HEK293T (cell line): ENCODE measurements around the gene PXN.

ENCODE experiments used
- CTCF ChIA-PET: fragments of 350-600 bp; formaldehyde crosslinking; extraction: SDS; loops from one replicate; lab custom pipeline; 2021; ENCODE audit warnings: antibody characterized with exemption, inconsistent platforms; lab: Yijun Ruan, JAX
- POLR2A ChIA-PET: fragments of 350-600 bp; formaldehyde crosslinking; extraction: SDS; loops from one replicate; lab custom pipeline; 2020; ENCODE audit warnings: antibody characterized with exemption, inconsistent platforms; lab: Yijun Ruan, JAX
- DNase-seq: peaks from one replicate; pipeline ENCODE4 v3.0.0; 2012; ENCODE audit warnings: mixed read lengths; ENCODE audit errors: extremely low spot score
- ARNT ChIP-seq: fragments of 450-650 bp; IDR thresholded peaks from 2 replicates; pipeline ENCODE4 v1.6.1; 2017; ENCODE audit warnings: mild to moderate bottlenecking
- BHLHE40 ChIP-seq: fragments of 450-650 bp; IDR thresholded peaks from 2 replicates; pipeline ENCODE4 v1.6.1; 2016; ENCODE audit warnings: mild to moderate bottlenecking, moderate library complexity, borderline replicate concordance
- CTBP1 ChIP-seq: fragments of 450-650 bp; IDR thresholded peaks from 2 replicates; pipeline ENCODE4 v1.6.1; 2016; ENCODE audit warnings: borderline replicate concordance
- ELF4 ChIP-seq: fragments of 450-650 bp; IDR thresholded peaks from 2 replicates; pipeline ENCODE4 v1.6.1; 2017; ENCODE audit warnings: antibody characterized with exemption
- FOXA1 ChIP-seq: fragments of 450-650 bp; IDR thresholded peaks from 2 replicates; pipeline ENCODE4 v1.6.1; 2016; ENCODE audit warnings: mild to moderate bottlenecking
- FOXK2 ChIP-seq: fragments of 450-650 bp; IDR thresholded peaks from 2 replicates; pipeline ENCODE4 v1.6.1; 2016; ENCODE audit warnings: mild to moderate bottlenecking
- FOXM1 ChIP-seq: fragments of 450-650 bp; IDR thresholded peaks from 2 replicates; pipeline ENCODE4 v1.6.1; 2017; ENCODE audit warnings: mild to moderate bottlenecking, borderline replicate concordance
- HDGF ChIP-seq: fragments of 450-650 bp; IDR thresholded peaks from 2 replicates; pipeline ENCODE4 v1.6.1; 2017; ENCODE audit warnings: antibody characterized with exemption, borderline replicate concordance
- L3MBTL2 ChIP-seq: fragments of 450-650 bp; conservative IDR thresholded peaks from 2 replicates; pipeline ENCODE4 v1.6.1; 2016; ENCODE audit warnings: mild to moderate bottlenecking
- LEF1 ChIP-seq: fragments of 450-650 bp; IDR thresholded peaks from 2 replicates; pipeline ENCODE4 v1.6.1; 2017; ENCODE audit warnings: mild to moderate bottlenecking, borderline replicate concordance
- NFRKB ChIP-seq: fragments of 450-650 bp; IDR thresholded peaks from 2 replicates; pipeline ENCODE4 v1.6.1; 2016; ENCODE audit warnings: mild to moderate bottlenecking, moderate library complexity
- SP1 ChIP-seq: fragments of 450-650 bp; IDR thresholded peaks from 2 replicates; pipeline ENCODE4 v1.6.1; 2017
- SUZ12 ChIP-seq: fragments of 450-650 bp; IDR thresholded peaks from 2 replicates; pipeline ENCODE4 v1.6.1; 2016; ENCODE audit warnings: mild to moderate bottlenecking
- TARDBP ChIP-seq: fragments of 450-650 bp; IDR thresholded peaks from 2 replicates; pipeline ENCODE4 v1.6.1; 2016
- ZNF384 ChIP-seq: fragments of 450-650 bp; IDR thresholded peaks from 2 replicates; pipeline ENCODE4 v1.6.1; 2016
- TF ChIP-seq, protein P1 (sequence below): fragments of 450-650 bp; IDR thresholded peaks from 2 replicates; pipeline ENCODE4 v1.6.1; 2016

Gene PXN

DNA sequence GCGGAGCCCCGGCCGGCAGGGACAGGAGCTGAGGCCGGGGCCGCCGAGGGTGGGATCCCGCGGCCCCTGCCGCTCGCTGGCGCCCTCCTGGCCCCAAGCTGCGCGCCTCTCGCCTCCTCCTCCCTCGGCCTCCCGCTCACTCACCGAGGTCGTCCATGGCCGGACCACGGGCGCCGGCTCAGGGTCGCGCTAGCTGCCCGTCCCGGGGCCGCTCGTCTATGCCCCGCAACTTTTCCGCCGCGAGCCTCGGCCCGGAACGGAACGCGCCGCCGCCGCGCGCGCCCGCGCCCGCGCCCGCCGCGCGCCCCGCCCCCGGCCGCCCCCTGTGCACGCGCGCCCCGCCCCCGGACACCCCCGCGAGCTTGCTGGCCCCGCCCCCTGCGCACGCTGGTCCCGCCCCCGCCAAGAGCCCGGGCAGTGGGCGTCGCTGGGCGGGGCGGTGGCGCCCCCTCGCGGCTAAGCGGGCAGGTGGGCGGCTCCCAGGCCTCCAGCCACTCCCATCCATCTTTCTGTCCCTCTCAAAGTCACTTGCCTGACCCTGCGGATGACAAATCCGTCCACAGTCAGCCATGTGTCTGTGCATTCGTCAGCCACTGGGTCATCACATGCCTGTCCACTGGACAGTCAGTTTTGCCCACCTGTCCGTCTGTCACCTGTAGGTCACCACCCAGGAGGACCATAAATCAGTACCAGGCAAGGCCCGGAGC is at the start of gene PXN:
TSS of gene PXN (minus strand) at position 258 of the 707 bp plus-strand sequence. CDS start at position 157, 101 bp downstream.
- DNase-seq: peak; percentile 97
- CTCF ChIA-PET: interaction anchor here (0.7 to 12.9 kb wide), 10 partner anchors 10 to 64 kb away, joined by 3 to 222 read pairs (median 5); partner anchors contain the start of genes RNU4-2 and RPLP0
- POLR2A ChIA-PET: interaction anchor here (1.1 to 9.4 kb wide), 9 partner anchors 11 to 64 kb away, joined by 3 to 139 read pairs (median 9); partner anchors contain the start of genes RNU4-1, RNU4-2, RPLP0 and SIRT4
- no peak for TF ChIP-seq ZNF384
- no peak for TF ChIP-seq LEF1
- TF ChIP-seq, protein P1, sequence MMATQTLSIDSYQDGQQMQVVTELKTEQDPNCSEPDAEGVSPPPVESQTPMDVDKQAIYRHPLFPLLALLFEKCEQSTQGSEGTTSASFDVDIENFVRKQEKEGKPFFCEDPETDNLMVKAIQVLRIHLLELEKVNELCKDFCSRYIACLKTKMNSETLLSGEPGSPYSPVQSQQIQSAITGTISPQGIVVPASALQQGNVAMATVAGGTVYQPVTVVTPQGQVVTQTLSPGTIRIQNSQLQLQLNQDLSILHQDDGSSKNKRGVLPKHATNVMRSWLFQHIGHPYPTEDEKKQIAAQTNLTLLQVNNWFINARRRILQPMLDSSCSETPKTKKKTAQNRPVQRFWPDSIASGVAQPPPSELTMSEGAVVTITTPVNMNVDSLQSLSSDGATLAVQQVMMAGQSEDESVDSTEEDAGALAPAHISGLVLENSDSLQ: peak; percentile 91
- no peak for TF ChIP-seq FOXK2
- no peak for TF ChIP-seq NFRKB
- no peak for TF ChIP-seq ELF4
- no peak for TF ChIP-seq FOXA1
- TF ChIP-seq HDGF: no peak
- peak; percentile 37; the same call in 1 of the 2 replicates for TF ChIP-seq SP1

DNA sequence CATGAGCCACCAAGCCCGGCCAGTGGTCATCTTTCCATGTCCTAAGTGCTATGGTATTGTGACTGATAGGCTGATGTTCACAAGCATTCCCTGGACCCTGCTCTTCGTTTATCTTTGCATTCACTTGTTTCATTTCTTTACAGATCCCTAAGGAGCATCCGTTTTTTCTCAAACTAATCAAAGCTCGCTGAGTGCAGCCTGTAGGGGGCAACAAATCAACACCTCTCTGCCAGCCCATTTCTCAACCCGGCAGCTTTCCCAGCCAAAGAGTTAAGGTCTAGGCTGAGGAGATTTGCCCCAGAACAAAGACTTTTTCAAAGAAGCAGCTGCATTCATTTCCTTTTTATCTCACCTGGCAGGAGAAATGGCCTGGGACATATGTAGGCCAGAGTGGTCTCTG is 48.7 kb upstream of the PXN start:
- peak; percentile 24 for DNase-seq
- TF ChIP-seq NFRKB (no peak), FOXM1 (no peak), SP1 (no peak), FOXA1 (no peak)
- ChIA-PET POLR2A (interaction anchor here (5.9 kb wide), 1 partner anchor 23 kb away, joined by 48 read pairs; the partner anchor contains the start of genes RNU4-1 and RNU4-2), CTCF (interaction anchor here (1.0 to 1.2 kb wide), 2 partner anchors 9 to 12 kb away, joined by 4 read pairs; partner anchors contain the start of gene SIRT4)

DNA sequence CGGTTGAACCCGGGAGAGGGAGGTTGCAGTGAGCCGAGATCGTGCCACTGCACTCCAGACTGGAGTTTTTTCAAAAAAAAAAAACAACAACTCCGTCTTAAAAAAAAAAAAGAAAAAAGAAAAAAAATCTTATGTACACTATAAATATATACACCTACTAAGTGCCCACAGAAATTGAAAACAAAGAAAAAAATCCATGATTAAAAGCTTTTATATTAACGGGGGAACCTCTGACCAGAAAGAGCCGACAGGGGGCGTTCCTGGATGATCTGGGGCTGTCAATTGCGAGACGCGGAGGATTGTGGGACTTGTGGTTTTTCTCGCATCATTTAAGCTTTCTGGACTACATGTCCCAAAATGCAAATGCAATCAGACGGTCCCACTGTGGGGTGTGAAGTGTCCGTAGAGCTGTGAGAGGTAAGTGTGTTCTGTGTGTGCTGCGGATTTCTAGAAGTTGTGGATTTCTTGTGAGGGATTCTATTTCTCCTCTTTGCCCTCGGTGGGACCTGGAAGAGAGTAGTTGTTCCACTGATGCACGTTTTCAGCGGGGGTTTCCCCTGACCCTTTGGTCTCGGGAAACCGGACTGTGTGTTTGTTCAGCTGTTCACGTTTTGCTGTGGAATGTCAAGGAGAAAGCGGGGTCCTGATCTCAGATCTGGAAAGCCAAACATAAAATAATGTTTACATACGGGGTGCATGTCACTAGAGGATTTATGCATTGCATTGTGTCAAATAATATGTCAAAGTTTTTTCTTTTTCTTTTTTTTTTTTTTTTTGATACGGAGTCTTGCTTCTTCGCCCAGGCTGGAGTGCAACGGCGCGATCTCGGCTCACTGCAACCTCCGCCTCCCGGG is 36.7 kb upstream of the PXN start, which contains the start of gene SIRT4:
TSS of gene SIRT4 (plus strand) at position 360 of the 854 bp plus-strand sequence. CDS start 1,241 bp downstream, outside the sequence.
- TF ChIP-seq HDGF (no peak), L3MBTL2 (peak; percentile 90), ELF4 (peak; percentile 78), TARDBP (peak; percentile 84), FOXA1 (peak; percentile 89), ARNT (no peak), BHLHE40 (peak; percentile 88), ZNF384 (peak; percentile 88), NFRKB (no peak), FOXM1 (no peak; the same call in 1 of the 2 replicates), FOXK2 (no peak), CTBP1 (peak; percentile 55; the same call in 1 of the 2 replicates), SUZ12 (no peak; the same call in none of the 2 replicates), LEF1 (no peak), SP1 (no peak)
- TF ChIP-seq, protein P1: peak; percentile 94
- ChIA-PET POLR2A (interaction anchor here (0.9 to 4.6 kb wide), 6 partner anchors 10 to 101 kb away, joined by 3 to 99 read pairs (median 4); partner anchors contain the start of genes PXN, RNU4-1 and RNU4-2), CTCF (interaction anchor here (0.6 to 1.8 kb wide), 16 partner anchors 9 to 347 kb away, joined by 3 to 22 read pairs (median 4); partner anchors contain the start of genes RNU4-1 and RNU4-2)
- peak; percentile 88 for DNase-seq

DNA sequence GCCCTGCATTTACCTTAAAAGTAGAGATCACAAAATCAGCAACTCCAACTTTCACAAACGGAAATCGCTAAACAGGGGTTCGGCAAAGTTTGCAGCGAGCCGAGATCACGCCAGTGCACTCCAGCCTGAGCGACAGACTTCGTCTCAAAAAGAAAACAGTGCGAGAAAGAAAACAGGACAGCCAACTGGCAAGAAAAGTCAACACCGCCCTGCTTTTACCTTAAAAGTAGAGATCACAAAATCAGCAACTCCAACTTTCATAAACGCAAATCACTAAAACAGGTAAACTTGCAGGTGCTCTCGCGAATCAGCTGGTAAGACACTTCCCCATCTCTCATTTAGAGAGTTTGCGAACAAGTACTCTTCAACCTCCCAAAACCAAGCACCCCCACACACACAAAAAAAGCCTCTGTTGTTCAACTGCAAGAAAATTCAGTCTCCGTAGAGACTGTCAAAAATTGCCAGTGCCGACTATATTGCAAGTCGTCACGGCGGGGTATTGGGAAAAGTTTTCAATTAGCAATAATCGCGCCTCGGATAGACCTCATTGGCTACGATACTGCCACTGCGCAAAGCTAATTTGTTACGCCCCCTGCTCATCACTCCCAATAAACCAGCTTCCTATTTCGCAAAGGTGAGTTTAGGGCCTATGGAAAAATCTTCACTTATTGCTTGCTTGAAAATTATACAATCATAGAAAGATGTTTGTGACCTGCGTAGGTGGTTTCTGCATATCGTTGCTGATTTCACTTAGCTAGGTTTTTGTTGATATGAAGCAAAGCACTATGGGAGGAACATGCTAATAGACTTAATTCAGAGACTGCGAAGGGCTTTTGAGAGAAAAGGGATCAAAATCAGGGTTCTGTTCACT is 27.4 kb upstream of the PXN start, which contains the start of gene RNU4-1:
TSS of gene RNU4-1 (minus strand) at position 577 of the 871 bp plus-strand sequence.
- TF ChIP-seq BHLHE40 (0 out of 2 replicates have a peak, but pooled peaks have one; percentile 32), FOXM1 (no peak), ELF4 (peak; percentile 95), FOXA1 (no peak), FOXK2 (no peak; the same call in 1 of the 2 replicates), TARDBP (peak; percentile 65; the same call in 1 of the 2 replicates), LEF1 (no peak; the same call in 1 of the 2 replicates), ARNT (no peak), ZNF384 (peak; percentile 44; the same call in 1 of the 2 replicates), NFRKB (peak; percentile 34; the same call in 1 of the 2 replicates), L3MBTL2 (no peak), SP1 (no peak), SUZ12 (peak; percentile 74), HDGF (no peak), CTBP1 (peak; percentile 96)
- TF ChIP-seq, protein P1: peak; percentile 57
- peak; percentile 30 for DNase-seq
- ChIA-PET CTCF (interaction anchor here (0.7 to 3.4 kb wide), 5 partner anchors 9 to 1815 kb away, joined by 3 to 27 read pairs (median 8); partner anchors contain the start of gene SIRT4), POLR2A (interaction anchor here (0.6 to 6.7 kb wide), 36 partner anchors 7 to 349 kb away, joined by 3 to 269 read pairs (median 8); partner anchors contain the start of genes COX6A1, GCN1, PXN and RPLP0)
